Uterus (tissue), 4 donors: Measurements from ENCODE around the gene SPDEF. TPM values are rescaled to one million over a fixed set of nuclear protein-coding genes. Genes with fewer than 3 reads are reported as not detected.

Source experiments
- DNase-seq, 2 donors: peaks; one replicate each; pipeline ENCODE4 v3.0.0-alpha.2; 2019 to 2020
- H3K27ac ChIP-seq, 2 donors: fragments of 200-600 bp; sonication (generic); 1 replicate in 1 of 2; 2 replicates in 1 of 2; pipeline ENCODE4 v1.5.1; 2016 to 2018
- H3K27me3 ChIP-seq, 2 donors: fragments of 200-600 bp; sonication (generic); one replicate each; pipeline ENCODE4 v1.5.1; 2018 to 2019; ENCODE audit warnings: control low read depth in 1 of 2
- H3K36me3 ChIP-seq, 2 donors: fragments of 200-600 bp; sonication (generic); one replicate each; pipeline ENCODE4 v1.5.1; 2019; ENCODE audit warnings: control low read depth in 1 of 2
- H3K4me1 ChIP-seq, 2 donors: fragments of 200-600 bp; sonication (generic); one replicate each; pipeline ENCODE4 v1.5.1; 2018 to 2019; ENCODE audit warnings: control low read depth in 1 of 2
- H3K4me3 ChIP-seq, 2 donors: fragments of 200-600 bp; sonication (generic); 1 replicate in 1 of 2; 2 replicates in 1 of 2; pipeline ENCODE4 v1.5.1; 2018 to 2019; ENCODE audit warnings: mild to moderate bottlenecking in 1 of 2
- H3K9me3 ChIP-seq, 2 donors: fragments of 200-600 bp; sonication (generic); one replicate each; pipeline ENCODE4 v1.5.1; 2019; ENCODE audit warnings: control low read depth in 1 of 2
- CTCF ChIP-seq, 4 experiments: fragments of 200-600 bp in 2 of 4; fragments of 450-650 bp in 2 of 4; sonication (generic) in 2 of 4; IDR thresholded peaks; one replicate each; pipeline ENCODE4 v1.5.1; 2016 to 2019; ENCODE audit warnings: antibody characterized with exemption in 4 of 4, mild to moderate bottlenecking in 2 of 4, moderate library complexity in 1 of 4
- POLR2A ChIP-seq, 2 donors: fragments of 450-650 bp; IDR thresholded peaks; one replicate each; pipeline ENCODE4 v1.6.1; 2016; ENCODE audit warnings: antibody characterized with exemption in 2 of 2, mild to moderate bottlenecking in 1 of 2, moderate library complexity in 1 of 2
- intact Hi-C: fragments of 100-400 bp; cut with DNase I; formaldehyde crosslinking; loops from one replicate; pipeline ENCODE4 v1.15.1; 2023; ENCODE audit warnings: low total_unique reads
- total RNA-seq, 4 donors: library from RNA; depleted of rRNA in 3 of 4; stranded (reverse); fragments of >200 nt in 3 of 4; gene quantifications; one replicate each; pipeline versions ENCODE4 v1.1.0 to v1.2.4, GENCODE V29; 2014 to 2023
- donor health status: DM: yes; HTN: yes; CAD: no.

Gene SPDEF
- total RNA-seq, 4 donors from 2014 or later: 0.52 to 1.5 TPM; not detected in 2

DNA sequence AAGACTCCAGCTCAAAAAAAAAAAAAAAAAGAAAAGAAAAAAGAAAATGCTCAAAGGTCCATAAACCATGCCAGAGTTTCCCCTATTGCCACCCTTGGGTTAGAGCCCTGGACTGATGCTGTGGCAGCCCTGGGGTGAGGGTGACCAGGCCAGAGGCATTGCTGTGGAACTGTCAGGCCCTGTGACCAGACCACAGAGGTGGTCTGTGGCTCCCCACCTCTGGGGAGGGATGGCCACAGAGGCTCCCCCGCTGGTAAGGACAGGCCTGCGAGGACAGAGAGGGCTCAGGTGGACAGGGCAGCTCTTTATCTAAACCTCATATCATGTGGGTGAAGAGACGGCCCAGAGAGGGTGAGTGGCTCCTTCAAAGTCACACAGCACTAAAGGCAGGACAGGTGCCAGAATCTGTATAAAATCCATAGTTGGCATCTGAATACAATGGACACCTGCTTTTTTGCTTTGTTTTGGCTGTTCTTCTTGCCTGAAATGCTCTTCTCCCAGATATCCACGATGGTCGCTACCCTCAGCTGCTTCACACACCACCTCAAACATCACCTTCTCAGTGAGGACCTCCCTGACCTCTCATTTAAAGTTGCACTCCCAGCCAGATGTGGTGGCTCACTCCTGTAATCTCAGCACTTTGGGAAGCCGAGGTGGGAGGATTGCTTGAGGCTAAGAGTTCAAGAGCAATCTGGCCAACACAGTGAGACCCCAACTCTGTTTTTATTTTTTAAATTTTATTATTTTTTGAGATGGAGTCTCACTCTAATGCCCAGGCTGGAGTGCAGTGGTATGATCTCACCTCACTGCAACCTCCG, 22.5 kb upstream of the SPDEF start:
- Histone ChIP-seq H3K36me3 (no peaks in the 10 kb centered on the region), H3K4me1 (no peaks in the 10 kb centered on the region), H3K9me3 (no peaks in the 10 kb centered on the region), H3K27ac (no peak overlapping the region), H3K4me3 (no peak overlapping the region), H3K27me3 (no peaks in the 10 kb centered on the region)
- DNase-seq: no peak
- no peak for TF ChIP-seq POLR2A (IDR thresholded peaks at IDR 0.05)
- no peak for TF ChIP-seq CTCF (IDR thresholded peaks at IDR 0.05)
- intact Hi-C loops: no loop called here

DNA sequence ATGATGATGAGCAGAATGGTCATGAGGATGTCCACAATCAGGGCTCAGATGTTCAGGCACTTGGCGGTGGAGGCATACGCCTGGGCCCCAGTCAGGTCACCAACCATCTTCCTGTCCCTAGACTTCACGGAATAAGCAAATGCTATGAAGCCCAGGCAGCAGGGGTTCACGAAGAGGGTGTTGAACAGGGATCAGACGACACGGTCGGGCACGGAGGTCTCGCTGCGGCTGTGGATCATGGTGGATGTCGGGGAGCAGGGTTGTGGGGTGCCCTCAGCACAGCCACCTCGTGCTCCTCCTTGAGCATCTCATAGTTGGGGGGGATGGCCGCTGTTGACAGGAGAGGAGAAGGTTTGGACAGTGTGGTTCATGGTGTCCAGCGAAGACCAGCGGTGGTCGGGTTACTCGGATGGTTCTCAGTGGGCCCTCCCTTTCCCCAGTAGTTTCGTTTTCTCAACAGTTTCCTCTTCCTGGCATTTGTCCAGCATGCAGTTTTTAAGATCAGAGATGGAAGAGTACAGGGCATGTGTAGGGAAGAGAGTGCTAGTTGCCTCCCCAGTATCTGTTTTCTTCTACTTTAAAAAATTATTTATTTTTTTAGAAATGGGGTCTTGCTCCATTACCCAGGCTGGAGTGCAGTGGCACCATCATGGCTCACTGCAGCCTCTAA, 20.3 kb upstream of the SPDEF start:
- Histone ChIP-seq H3K36me3 (no peaks in the 10 kb centered on the region), H3K4me3 (no peak overlapping the region), H3K27me3 (no peaks in the 10 kb centered on the region), H3K4me1 (no peaks in the 10 kb centered on the region), H3K9me3 (no peaks in the 10 kb centered on the region), H3K27ac (no peak overlapping the region)
- intact Hi-C loops: no loop called here
- TF ChIP-seq POLR2A (IDR thresholded peaks at IDR 0.05): no peak
- TF ChIP-seq CTCF (IDR thresholded peaks at IDR 0.05): no peak
- no peak for DNase-seq

- TF ChIP-seq POLR2A (IDR thresholded peaks at IDR 0.05) (no peak), CTCF (IDR thresholded peaks at IDR 0.05) (no peak)
- intact Hi-C loops: no loop called here
- H3K27me3 ChIP-seq: no peaks in the 10 kb centered on the region
- no peaks in the 10 kb centered on the region for H3K4me1 ChIP-seq
- no peak overlapping the region for H3K27ac ChIP-seq
- H3K36me3 ChIP-seq: no peaks in the 10 kb centered on the region
- no peaks in the 10 kb centered on the region for H3K9me3 ChIP-seq
- no peak for DNase-seq
- no peak overlapping the region for H3K4me3 ChIP-seq
These were observed 19.2 kb upstream of the SPDEF start for GRCh38 chr6:34575326-34575725.

GRCh38 chr6:34574647-34575293, 18.6 kb upstream of the SPDEF start:
- Histone ChIP-seq H3K27ac (no peak overlapping the region), H3K36me3 (no peaks in the 10 kb centered on the region), H3K4me3 (no peak overlapping the region), H3K27me3 (no peaks in the 10 kb centered on the region), H3K4me1 (no peaks in the 10 kb centered on the region), H3K9me3 (no peaks in the 10 kb centered on the region)
- TF ChIP-seq POLR2A (IDR thresholded peaks at IDR 0.05): no peak
- no peak for TF ChIP-seq CTCF (IDR thresholded peaks at IDR 0.05)
- intact Hi-C loops: no loop called here
- DNase-seq: no peak
